Measurements from ENCODE around the gene RTN4RL1.

DNA sequence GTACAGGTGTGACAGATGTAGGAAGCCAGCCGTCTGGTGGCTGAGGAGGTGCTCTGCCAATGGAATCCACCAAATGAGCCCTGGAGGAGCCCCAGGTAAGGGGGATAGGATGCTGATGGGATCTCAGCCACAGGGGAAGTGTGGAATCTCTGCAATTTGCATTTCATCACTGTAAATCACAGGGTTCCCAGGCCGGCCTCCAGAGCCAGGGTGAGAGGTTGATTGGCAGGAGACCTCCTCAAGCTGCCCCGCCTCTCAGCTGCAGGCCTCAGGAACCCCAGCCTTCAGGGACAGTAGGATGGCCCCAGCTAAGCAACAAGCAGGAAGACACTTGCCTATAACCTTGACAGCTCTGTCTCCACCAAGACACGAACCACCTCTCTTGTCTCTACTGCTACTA, 39.4 kb downstream of the RTN4RL1 start:
- TF ChIP-seq, protein P1, sequence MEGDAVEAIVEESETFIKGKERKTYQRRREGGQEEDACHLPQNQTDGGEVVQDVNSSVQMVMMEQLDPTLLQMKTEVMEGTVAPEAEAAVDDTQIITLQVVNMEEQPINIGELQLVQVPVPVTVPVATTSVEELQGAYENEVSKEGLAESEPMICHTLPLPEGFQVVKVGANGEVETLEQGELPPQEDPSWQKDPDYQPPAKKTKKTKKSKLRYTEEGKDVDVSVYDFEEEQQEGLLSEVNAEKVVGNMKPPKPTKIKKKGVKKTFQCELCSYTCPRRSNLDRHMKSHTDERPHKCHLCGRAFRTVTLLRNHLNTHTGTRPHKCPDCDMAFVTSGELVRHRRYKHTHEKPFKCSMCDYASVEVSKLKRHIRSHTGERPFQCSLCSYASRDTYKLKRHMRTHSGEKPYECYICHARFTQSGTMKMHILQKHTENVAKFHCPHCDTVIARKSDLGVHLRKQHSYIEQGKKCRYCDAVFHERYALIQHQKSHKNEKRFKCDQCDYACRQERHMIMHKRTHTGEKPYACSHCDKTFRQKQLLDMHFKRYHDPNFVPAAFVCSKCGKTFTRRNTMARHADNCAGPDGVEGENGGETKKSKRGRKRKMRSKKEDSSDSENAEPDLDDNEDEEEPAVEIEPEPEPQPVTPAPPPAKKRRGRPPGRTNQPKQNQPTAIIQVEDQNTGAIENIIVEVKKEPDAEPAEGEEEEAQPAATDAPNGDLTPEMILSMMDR (IDR thresholded peaks at IDR 0.05) = no peak
- no peak for TF ChIP-seq POLR2A (IDR thresholded peaks at IDR 0.05)
